Cardiac fibroblast (primary cell): ENCODE measurements around the gene MTUS2.

ENCODE experiments used
- DNase-seq, 2 donors: peaks; one replicate each; pipeline versions ENCODE4 v3.0.0 to v3.0.0-alpha.2; 2010; ENCODE audit warnings: low read depth in 2 of 2
- H3K4me3 ChIP-seq, 2 donors: replicated peaks in 1 of 2; 1 replicate in 1 of 2; 2 replicates in 1 of 2; pipeline ENCODE4 v1.5.1; 2011; ENCODE audit warnings: low read depth in 2 of 2, low read length in 2 of 2, mild to moderate bottlenecking in 2 of 2, moderate library complexity in 1 of 2
- TF ChIP-seq, protein P1 (sequence below): IDR thresholded peaks from one replicate; pipeline ENCODE4 v1.5.1; 2011; ENCODE audit warnings: low read depth, mild to moderate bottlenecking, low read length, inconsistent platforms

Gene MTUS2

DNA sequence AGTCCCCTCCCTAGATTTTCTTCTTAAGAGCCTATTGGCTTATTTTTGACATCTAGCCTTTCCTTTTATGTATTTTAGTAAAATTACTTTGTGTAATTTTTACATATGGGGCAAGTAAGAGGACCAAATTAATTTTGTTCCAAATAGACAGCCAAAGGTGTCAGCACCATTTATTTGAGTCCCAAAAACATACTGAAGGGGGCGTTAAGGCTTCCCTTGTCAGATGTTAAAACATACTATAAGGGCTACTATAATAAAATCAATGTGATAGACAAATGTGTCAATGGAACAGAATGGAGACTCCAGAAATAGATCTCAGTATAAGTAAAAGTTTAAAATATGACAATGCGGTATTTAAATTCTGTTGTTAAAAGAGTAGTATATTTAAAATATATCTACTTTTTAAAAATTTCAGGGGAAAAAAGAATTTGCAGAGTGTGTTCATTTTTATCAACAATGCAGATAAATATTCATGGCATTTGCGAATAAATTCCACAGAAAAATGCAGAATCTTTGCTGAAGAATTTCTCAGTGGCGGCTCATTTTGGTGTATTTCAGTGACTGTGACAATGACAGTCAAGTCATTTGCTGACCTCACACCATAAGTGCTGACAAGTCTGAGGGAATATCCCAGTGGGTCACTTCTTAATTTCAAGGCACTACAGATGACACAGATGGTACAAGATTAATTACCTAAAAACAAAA is 133.7 kb downstream of the MTUS2 start:
- no peak overlapping the region for H3K4me3 ChIP-seq
- TF ChIP-seq, protein P1, sequence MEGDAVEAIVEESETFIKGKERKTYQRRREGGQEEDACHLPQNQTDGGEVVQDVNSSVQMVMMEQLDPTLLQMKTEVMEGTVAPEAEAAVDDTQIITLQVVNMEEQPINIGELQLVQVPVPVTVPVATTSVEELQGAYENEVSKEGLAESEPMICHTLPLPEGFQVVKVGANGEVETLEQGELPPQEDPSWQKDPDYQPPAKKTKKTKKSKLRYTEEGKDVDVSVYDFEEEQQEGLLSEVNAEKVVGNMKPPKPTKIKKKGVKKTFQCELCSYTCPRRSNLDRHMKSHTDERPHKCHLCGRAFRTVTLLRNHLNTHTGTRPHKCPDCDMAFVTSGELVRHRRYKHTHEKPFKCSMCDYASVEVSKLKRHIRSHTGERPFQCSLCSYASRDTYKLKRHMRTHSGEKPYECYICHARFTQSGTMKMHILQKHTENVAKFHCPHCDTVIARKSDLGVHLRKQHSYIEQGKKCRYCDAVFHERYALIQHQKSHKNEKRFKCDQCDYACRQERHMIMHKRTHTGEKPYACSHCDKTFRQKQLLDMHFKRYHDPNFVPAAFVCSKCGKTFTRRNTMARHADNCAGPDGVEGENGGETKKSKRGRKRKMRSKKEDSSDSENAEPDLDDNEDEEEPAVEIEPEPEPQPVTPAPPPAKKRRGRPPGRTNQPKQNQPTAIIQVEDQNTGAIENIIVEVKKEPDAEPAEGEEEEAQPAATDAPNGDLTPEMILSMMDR: no peak
- DNase-seq: no peak

DNA sequence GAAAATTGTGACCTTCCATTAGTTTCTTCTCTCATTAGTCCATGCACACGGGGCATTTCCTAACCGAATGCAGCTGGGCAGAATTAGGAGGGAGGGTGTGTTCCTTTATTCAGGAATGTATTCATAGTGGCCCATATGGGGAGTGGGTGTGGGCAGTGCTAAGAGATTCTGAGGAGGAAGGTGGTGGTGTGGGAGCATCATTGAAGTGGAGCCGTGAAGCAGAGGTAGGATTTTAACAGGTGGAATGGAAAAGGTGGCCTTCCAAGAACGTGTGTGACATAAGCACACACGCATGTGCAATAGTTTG is 134.2 kb downstream of the MTUS2 start:
- DNase-seq: no peak
- no peak overlapping the region for H3K4me3 ChIP-seq
- TF ChIP-seq, protein P1: no peak

DNA sequence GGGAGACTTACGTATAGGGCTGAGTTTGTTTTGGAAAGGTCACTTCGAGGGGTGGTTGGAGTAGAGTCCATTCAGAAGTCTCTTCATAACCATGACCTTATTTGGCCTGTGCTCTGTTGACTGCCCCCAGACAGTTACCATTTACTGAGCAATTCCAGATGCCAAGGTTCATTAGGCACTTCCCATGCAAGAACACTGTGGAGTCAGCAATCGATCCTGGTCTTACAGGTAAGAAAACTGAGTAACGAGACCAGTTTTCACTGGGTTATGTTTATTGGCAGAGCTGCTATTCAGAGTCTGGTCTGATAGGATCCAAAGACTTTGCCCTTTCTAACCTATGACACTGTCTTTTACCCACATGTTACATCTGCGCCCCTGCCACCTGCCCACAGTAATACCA is 134.7 kb downstream of the MTUS2 start:
- DNase-seq: no peak
- no peak overlapping the region for H3K4me3 ChIP-seq
- TF ChIP-seq, protein P1: no peak

DNA sequence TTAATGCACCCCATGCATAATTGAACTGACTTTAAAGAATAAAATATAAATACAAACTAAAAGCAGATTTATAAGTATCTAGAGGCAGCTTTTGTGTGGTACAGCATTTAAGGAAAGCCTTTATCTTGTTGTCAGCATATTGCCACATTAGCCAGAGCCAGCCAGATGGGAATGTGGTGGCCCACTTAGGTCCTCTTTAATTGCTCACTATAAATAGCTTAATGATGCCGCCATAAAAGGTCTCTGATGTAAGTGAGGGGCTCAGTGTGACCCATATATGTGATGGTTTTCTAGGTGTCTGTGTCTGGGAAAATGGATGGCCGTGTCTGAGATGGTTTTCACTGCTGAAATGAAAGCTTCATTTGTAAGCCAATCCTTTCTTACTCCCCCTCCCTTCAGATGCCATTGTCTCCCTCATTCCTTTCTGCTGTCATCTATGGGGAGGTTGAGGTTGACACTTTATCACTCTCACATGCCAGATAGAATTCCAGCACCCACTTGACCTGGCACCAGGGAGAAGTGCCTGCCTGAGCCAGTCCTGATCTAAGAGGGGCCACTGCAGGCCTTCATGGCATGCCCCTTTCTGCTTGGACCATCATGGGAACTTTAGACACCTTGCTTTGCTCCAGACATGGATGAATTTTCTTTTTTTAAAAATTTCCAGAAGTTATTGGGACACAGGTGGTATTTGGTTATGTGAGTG is 135.3 kb downstream of the MTUS2 start:
- TF ChIP-seq, protein P1: no peak
- no peak for DNase-seq
- H3K4me3 ChIP-seq: no peak overlapping the region

DNA sequence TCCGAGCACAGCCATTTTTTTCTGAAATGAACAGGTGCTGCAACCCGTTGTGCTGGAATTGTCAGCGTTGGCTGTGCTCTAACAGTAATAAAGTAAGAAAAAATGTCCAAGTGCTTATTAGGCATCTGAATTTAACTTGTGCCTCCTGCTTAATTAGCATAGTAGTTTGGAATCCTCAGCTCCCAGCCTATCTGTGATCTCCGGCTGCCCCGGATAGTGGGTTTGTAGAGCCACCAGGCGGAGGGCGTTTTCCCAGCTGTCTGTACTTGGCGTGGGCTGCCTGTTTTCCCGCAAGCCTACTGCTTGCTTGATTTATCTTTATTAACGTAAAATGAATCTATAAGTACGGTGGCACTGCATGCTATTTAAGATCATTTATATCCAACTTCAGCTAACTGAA is 137.9 kb downstream of the MTUS2 start:
- no peak overlapping the region for H3K4me3 ChIP-seq
- TF ChIP-seq, protein P1: no peak
- DNase-seq: no peak

DNA sequence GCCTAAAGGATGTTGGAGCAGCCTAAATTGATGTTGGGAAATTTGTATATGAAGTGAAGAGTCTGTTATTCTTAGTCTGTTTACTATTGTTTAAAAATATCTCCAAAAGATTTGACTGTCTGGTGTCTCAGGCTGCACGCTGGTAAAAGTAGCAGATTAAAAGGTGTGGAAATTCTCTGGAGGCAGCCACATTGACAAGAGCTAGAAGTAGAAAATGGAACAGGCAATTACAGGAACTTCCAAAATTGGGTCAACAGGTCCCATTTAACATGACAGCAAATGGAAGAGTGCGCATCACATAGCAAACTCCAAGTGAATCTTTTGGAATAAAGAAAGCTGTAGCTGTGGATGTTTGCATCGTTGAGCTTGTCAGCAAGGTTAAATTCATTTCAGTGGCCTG is 138.3 kb downstream of the MTUS2 start:
- no peak overlapping the region for H3K4me3 ChIP-seq
- TF ChIP-seq, protein P1: no peak
- no peak for DNase-seq
